Fibroblast of the conjunctiva (primary cell): Measurements from ENCODE around the gene IVD.

Experiments used
- DNase-seq: peaks from one replicate; pipeline ENCODE4 v3.0.0-alpha.2; 2010; ENCODE audit warnings: low read depth

IVD gene

DNA sequence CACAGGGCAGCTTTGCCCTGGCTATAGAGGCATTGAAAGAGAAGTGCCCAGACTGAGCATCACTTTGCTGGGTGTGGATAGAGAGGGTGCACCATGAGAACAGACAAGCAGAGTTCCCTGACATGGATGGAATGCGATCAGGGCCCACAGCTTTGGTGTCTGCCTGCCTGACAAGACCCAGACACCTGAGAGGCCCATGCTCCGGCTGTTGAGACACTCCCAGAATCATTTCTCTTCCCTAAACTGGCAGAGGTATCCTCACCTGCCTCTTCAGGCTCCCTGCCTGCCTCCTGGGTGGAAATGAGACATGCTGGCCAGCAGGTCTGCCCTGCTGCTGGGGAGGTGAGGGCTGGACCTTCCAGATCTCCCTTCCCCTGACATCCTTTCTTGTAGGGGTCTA is 54.8 kb downstream of the IVD start:
- no peak for DNase-seq

DNA sequence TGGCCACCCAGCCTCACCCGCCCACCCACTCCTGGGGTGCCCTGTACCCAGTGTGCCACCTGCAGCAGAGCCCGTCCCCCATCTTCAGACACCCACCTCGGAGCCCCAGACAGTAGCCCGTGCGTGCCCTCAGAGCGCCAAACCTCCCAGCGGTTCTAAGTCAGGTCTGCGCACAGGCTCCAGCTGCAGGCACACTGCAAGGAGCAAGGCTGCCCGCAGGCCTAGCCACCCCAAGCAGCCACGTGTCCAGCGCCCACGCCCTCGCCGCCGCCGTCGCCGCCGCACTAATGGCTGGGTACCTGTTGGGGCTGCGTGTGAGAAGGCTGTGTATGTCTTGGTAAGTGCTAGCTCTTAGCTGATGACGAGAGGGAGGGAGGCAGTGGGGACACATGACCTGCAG is 56.4 kb downstream of the IVD start:
- no peak for DNase-seq

DNA sequence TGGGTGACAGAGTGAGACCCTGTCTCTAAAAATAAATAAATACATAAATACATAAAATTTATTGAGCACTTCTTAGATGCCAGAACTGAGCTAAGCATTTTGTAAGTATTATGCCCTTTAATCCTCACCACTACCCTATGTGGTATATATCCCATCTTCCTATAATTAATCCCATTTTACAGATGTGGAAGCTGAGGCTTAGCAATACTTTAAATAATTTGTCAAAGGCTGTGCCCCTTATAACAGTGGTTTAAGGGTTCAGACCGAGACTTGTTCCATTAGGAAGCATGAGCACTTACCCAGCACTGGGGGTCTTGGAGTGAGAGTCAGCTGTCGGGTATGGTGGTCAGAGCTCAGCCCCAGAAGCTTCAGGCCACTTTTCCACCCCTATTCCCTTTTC is 57.7 kb downstream of the IVD start:
- no peak for DNase-seq

DNA sequence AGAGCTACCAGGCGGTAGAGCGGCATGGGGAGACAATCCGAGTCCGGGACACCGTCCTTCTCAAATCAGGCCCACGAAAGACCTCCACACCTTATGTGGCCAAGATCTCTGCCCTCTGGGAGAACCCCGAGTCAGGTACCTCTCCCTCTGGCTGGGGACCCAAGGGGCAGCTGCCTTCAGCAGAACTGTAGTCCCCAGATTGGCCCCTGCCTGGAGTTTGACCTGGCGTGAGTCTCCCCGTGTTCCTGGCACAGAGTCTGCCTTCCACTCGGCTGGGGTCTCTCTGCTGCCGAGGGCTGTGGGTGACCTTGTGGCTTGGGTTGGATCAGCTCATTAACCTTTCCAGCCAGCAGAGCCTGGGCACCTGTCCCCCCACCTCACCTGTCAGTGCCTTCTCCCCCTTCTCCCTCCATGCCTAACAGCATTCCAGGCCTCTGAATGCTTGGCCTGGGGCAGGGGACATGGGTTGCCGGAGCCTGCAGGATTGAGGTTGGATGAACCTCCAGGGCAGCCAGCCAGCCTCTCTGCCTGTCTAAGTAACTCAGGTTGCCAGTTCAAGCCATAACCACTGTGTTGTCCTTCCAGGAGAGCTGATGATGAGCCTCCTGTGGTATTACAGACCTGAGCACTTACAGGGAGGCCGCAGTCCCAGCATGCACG is 58.4 kb downstream of the IVD start:
- no peak for DNase-seq

DNA sequence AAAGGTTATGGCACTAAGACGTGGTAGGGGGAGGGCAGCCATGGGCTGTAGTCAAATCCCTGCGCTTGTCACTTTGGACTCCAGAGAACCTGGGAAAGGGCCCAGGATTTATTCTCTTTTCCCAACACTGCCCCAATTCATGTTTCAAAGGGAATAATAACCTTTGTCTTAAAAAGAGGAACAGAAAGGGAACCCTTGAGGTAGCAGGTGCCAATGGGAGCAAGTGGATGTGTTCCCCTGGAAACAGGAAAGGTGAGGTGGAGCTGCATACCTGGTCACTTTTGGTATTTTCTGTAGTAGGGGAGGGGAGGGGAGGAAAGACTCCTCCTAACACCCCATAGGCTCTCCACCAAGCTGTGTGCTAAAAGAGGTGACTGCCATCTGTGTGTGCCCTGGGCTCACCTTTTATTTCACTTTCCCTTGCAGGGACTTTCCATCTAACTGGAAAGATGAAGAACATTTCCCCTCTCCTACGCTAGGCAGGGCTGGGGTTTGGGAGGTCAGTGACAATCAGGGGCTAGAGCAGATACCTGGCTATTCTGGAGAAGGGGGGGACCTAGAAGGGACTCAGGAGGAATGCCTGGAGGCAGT is 59.1 kb downstream of the IVD start:
- DNase-seq, result no peak

DNA sequence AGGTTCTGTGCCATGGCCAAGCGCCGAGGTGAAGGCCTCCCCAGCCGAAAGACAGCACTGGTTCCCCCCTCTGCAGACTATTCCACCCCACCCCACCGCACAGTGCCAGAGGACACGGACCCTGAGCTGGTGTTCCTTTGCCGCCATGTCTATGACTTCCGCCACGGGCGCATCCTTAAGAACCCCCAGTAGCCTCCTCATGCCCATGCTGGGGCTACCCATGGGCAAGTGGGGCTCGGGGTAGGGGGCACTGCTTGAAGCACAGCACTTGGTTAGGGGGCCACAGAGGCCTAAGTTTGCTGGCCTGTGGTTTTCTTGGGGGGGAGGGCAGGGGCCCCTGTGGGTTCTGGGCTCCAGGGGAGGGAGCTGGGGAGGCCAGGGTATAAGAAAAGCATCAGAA is 60.3 kb downstream of the IVD start:
- DNase-seq, result no peak

DNA sequence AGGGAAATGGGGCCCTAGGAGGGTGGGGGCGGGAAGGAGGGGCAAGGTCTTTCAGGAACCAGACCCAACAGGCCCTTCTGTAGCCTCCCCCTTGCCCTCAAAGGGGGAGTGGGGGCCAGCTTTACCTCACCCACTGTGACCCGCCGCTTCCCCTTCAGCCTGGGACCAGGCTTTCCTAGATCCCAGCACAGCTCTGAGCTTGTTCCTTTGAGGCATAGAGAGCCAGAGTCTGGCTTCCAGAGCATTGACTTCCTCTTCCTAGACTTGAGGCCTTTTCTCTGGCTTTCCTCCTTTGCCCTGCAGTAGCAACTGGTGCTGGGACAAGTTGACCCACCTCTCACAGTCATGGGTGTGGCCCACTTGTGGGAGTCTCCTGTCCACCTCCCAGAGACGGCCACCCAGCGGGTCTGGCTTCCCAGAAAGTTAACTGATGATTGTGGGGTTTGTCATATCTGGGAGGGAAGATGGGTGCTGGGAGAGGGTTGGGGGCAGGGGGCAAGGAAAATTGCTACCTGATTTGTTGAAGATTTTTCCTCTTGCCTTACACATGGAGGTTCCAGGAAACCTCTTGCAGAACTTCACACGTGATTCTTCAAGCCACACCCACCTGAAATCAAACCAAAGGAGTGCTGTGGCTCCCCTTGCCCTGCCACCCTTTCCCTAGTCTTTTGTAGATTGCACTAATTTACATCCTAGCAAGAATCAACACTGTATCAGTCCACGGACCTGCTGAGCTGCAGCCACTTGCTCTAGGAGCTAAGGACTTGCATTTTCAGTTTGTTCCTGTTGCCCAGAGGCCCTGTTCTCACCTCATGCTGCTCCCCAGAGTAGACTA is 61.0 kb downstream of the IVD start:
- DNase-seq, result no peak

DNA sequence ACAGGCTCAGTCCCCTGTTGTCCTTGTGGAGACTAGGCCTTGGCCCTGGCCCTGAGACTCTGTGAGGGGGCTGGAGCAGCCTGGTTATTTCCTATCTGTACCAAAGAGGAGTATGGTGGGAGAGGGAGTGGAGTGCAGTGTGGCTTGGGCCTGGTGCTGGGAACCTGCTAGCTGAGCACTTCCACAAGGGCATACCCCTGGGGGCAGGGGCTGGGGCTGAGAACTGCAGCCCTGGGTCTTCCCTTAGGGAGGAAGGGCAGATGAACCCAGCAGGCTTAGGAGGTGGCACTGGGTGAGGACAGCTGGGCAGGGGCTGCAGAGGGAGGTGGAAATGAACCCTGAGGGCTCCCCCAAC is 61.6 kb downstream of the IVD start:
- no peak for DNase-seq

DNA sequence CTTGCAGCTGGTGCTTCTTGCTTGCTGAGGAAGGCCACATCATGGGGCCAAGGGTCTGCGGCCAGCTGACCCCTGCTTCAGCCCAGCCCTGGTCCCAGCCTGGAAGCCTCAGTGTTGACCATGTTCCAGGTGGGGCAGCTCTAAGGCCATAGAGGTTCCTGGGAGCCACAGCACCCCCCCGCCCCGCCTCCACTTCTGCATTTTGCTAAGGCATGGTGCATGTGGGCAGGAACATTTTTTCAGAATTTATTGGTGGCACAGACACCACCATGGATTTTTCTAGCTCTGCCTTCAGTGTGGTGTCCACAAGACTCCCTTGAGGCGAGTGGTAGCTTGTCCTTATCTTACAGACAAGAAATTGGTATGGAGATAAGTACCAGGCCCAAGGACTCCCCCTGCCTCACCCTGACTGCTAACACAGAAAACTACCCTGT is 63.3 kb downstream of the IVD start:
- DNase-seq, result no peak

DNA sequence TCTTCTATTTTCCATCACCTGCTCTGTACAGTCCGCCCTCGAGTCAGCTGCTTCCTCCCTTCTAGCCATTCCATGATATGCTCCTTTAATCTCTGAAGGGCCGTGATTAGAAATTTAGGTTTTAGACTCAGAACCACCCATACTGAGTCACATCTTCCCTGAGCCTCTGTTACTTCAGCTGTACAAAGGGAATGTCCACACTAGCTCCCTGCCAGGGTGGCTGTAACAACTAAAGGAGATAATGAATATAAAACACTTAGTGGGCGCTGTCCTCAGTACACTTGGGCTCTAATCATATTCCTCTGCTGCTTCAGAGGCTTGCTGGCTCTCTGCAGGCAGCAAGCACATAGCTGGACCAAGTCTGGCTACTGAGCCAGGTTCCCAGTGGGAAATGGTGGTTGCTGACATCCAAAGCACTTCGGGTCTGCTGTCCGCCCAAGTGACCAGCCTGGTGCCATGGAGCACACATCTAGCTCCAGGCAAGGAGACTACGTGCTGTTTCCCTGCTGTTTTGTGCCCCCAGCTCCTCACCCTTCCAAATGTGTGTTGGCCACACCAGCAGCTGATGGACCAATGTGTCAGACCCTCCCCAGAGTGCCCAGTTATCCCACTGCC is 64.3 kb downstream of the IVD start:
- no peak for DNase-seq

DNA sequence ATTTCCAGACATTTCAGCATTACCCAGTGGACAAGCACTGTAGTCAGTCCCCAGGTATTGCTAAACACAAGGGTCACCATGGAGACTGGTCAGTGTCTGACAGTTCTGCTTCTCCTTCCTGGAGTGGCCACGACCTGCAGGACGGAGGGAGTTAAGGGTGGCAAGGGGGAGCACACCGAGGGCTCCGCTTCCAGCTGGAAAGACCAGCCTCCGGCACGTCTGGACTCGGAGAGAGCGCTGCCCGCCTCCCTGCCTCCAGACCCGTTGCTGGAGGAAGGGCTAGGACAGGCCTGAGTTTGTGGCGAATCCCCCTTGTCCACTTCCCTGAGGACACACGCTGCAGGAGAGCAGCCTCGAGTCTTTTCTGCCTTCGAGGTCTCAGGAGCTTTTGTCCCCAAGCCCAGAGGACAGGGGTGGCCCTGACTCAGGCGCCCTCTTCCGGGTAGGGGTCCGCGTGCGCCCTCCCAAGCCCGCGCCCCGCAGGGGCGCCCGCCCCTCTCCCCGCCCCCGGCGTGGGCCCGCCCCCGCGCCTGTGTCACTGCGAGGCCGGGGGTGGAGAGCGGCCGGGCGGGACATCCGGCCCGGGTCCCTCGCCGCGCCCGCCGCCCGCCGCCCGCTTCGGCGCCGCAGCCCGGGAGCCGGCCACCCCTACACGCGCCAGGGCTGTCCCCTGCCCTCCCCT is 65.0 kb downstream of the IVD start, which contains the start of gene CHST14:
Gene CHST14, plus strand, starts transcription at position 562 of the 682 bp plus-strand sequence. CDS start 230 bp downstream, outside the sequence.
- peak; percentile 16 for DNase-seq
